IPS-20b (cell line): ENCODE results near the gene DHRS2.

Experiments used
- H3K27ac ChIP-seq: one replicate; pipeline ENCODE4 v1.5.1; 2013; ENCODE audit warnings: low read length
- H3K27me3 ChIP-seq: 2 replicates; pipeline ENCODE4 v1.6.1; 2013; ENCODE audit warnings: mild to moderate bottlenecking, low read length, inconsistent platforms; ENCODE audit not compliant: insufficient read depth
- H3K36me3 ChIP-seq: 2 replicates; pipeline ENCODE4 v1.6.1; 2013; ENCODE audit warnings: low read depth, mild to moderate bottlenecking, inconsistent platforms, low read length, moderate library complexity; ENCODE audit not compliant: insufficient read depth
- H3K4me1 ChIP-seq: 2 replicates; pipeline ENCODE4 v1.6.1; 2013; ENCODE audit warnings: mild to moderate bottlenecking, control low read depth, inconsistent platforms, low read length, moderate library complexity; ENCODE audit not compliant: insufficient read depth
- H3K4me3 ChIP-seq: 2 replicates; pipeline ENCODE4 v1.5.1; 2013; ENCODE audit warnings: mild to moderate bottlenecking, low read length, inconsistent platforms
- H3K9ac ChIP-seq: 2 replicates; pipeline ENCODE4 v1.6.1; 2013; ENCODE audit warnings: low read depth, mild to moderate bottlenecking, inconsistent platforms, low read length, moderate library complexity
- H3K9me3 ChIP-seq: 2 replicates; pipeline ENCODE4 v1.6.1; 2013; ENCODE audit warnings: mild to moderate bottlenecking, low read depth, low read length, inconsistent platforms; ENCODE audit not compliant: insufficient read depth

DHRS2 gene

GRCh38 chr14:23645812-23646647 is 9.9 kb downstream of the DHRS2 start:
- Histone ChIP-seq H3K27ac (no peak overlapping the region), H3K9ac (no peak overlapping the region), H3K36me3 (no peaks in the 10 kb centered on the region), H3K9me3 (no peaks in the 10 kb centered on the region), H3K4me3 (no peak overlapping the region), H3K27me3 (no peaks in the 10 kb centered on the region), H3K4me1 (no peaks in the 10 kb centered on the region)

GRCh38 chr14:23646648-23647549 is 10.7 kb downstream of the DHRS2 start:
- H3K9me3 ChIP-seq, result no peaks in the 10 kb centered on the region
- no peak overlapping the region for H3K9ac ChIP-seq
- H3K4me1 ChIP-seq, result no peaks in the 10 kb centered on the region
- H3K27ac ChIP-seq, result no peak overlapping the region
- H3K4me3 ChIP-seq, result no peak overlapping the region
- no peaks in the 10 kb centered on the region for H3K36me3 ChIP-seq
- H3K27me3 ChIP-seq, result no peaks in the 10 kb centered on the region

DNA sequence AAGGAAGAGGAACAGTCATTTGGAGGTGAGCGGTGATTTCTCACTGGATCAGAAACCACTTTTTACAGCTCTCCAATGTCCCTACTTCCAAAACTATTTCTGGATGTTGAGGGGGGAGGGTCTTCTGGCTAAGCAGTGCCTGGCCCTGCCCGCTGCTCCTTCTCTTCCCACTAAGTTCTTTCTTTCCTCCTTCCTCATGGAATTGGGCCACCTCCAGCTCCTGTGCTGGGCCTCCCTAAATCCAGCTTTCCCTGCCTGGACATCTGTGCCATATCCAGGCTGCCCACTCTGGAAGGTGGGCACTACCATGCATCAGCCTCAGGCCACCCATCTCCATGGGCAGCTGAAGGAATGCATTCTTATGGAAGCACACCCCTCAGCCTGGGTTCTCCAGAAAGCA is 11.5 kb downstream of the DHRS2 start:
- Histone ChIP-seq H3K4me3 (no peak overlapping the region), H3K27me3 (no peaks in the 10 kb centered on the region), H3K4me1 (no peaks in the 10 kb centered on the region), H3K36me3 (no peaks in the 10 kb centered on the region), H3K27ac (no peak overlapping the region), H3K9me3 (no peaks in the 10 kb centered on the region), H3K9ac (no peak overlapping the region)

DNA sequence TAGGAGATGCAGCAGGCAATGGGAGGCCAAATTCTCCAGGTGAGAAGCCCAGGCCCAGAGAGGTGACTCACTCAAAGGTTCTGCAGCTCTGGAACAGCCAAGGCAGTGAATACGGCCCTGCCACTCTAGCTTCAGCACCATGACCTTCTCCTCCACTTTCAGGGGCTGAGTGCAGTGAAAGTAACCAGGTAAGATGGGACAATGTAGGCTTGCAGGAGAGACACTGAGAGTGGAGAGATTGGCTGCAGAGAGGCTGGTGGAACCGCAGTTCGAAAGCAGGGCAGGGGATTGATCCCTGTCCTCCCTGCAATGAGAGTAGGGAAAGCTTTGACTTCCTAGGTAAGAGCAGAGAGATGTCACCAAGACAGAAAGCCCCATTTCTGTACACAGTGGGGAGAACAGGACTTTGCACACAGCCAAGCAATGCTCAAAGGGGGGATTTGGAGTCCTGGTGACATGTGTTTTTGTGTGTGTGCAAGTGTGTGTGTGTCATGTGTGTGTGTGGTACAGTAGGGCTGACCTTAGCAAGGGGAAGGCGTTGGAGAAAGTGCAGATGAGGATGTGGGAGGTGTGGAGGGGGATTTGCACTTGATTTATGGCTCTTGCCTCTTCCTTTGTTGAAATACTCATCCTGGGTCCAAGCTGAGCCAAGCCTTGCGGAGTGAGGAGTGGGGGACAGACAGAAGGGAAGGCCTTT is 12.7 kb downstream of the DHRS2 start:
- no peak overlapping the region for H3K9ac ChIP-seq
- no peak overlapping the region for H3K27ac ChIP-seq
- H3K9me3 ChIP-seq, result no peaks in the 10 kb centered on the region
- no peak overlapping the region for H3K4me3 ChIP-seq
- no peaks in the 10 kb centered on the region for H3K4me1 ChIP-seq
- no peaks in the 10 kb centered on the region for H3K36me3 ChIP-seq
- no peaks in the 10 kb centered on the region for H3K27me3 ChIP-seq

GRCh38 chr14:23650506-23650905 is 14.3 kb downstream of the DHRS2 start:
- no peak overlapping the region for H3K4me3 ChIP-seq
- H3K36me3 ChIP-seq, result no peaks in the 10 kb centered on the region
- no peaks in the 10 kb centered on the region for H3K9me3 ChIP-seq
- no peak overlapping the region for H3K9ac ChIP-seq
- H3K27ac ChIP-seq, result no peak overlapping the region
- H3K27me3 ChIP-seq, result no peaks in the 10 kb centered on the region
- no peaks in the 10 kb centered on the region for H3K4me1 ChIP-seq

- no peaks in the 10 kb centered on the region for H3K27me3 ChIP-seq
- no peak overlapping the region for H3K27ac ChIP-seq
- H3K9me3 ChIP-seq, result no peaks in the 10 kb centered on the region
These were observed 16.9 kb downstream of the DHRS2 start for GRCh38 chr14:23653051-23653450.

DNA sequence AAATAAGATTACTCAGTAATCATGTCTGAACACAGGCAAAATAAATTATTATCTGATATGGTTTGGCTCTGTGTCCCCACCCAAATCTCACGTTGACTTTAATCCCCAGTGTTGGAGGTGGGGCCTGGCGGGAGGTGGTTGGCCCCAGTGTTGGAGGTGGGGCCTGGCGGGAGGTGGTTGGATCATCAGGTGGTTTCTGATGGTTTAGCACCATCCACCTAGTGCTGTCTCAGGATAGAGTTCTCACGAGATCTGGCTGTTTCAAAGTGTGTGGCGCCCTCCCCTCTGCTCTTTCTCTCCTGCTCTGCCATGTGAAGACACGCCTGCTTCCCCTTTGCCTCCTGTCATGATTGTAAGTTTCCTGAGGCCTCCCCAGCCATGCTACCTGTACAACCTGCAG is 18.1 kb downstream of the DHRS2 start:
- H3K4me1 ChIP-seq, result no peaks in the 10 kb centered on the region
- no peak overlapping the region for H3K4me3 ChIP-seq
- no peaks in the 10 kb centered on the region for H3K27me3 ChIP-seq
- H3K36me3 ChIP-seq, result no peaks in the 10 kb centered on the region
- no peak overlapping the region for H3K9ac ChIP-seq
- H3K9me3 ChIP-seq, result no peaks in the 10 kb centered on the region
- H3K27ac ChIP-seq, result no peak overlapping the region

More at GRCh38 chr14:23653051-23653450, 16.9 kb downstream of the DHRS2 start:
- Histone ChIP-seq H3K9ac (no peak overlapping the region), H3K36me3 (no peaks in the 10 kb centered on the region), H3K4me1 (no peaks in the 10 kb centered on the region), H3K4me3 (no peak overlapping the region)

DNA sequence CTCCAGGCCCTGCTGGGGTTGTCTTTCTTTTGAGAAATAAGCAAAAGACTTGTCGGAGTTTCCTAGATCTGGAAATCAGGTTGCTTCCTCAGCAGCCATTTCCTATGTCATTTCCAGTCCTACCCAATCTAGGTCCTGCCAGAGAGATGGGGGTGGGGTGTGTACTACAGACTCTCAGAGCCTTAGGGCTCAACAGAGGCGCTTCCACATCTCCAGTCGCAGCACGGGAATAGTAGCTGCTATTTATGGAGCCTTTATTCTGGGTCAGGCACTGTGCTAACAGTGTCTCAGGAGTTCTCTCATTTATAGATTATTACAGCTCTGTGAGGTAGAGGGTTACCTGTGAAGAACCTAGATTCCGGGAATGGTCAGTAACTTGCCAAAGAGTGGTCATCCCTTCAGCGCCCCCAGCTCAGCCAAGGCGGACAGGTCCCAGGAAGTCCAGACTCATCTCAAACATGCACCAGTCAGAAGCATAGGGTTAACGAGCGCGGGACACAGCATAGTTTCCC is 21.9 kb downstream of the DHRS2 start:
- H3K27ac ChIP-seq, result no peak overlapping the region
- H3K27me3 ChIP-seq, result no peaks in the 10 kb centered on the region
- no peaks in the 10 kb centered on the region for H3K36me3 ChIP-seq
- no peaks in the 10 kb centered on the region for H3K4me1 ChIP-seq
- H3K4me3 ChIP-seq, result no peak overlapping the region
- H3K9ac ChIP-seq, result no peak overlapping the region
- no peaks in the 10 kb centered on the region for H3K9me3 ChIP-seq

- no peak overlapping the region for H3K27ac ChIP-seq
- no peaks in the 10 kb centered on the region for H3K4me1 ChIP-seq
- H3K27me3 ChIP-seq, result no peaks in the 10 kb centered on the region
- no peaks in the 10 kb centered on the region for H3K9me3 ChIP-seq
- H3K4me3 ChIP-seq, result no peak overlapping the region
- no peak overlapping the region for H3K9ac ChIP-seq
- no peaks in the 10 kb centered on the region for H3K36me3 ChIP-seq
These were observed 24.4 kb downstream of the DHRS2 start for GRCh38 chr14:23660290-23661226.

DNA sequence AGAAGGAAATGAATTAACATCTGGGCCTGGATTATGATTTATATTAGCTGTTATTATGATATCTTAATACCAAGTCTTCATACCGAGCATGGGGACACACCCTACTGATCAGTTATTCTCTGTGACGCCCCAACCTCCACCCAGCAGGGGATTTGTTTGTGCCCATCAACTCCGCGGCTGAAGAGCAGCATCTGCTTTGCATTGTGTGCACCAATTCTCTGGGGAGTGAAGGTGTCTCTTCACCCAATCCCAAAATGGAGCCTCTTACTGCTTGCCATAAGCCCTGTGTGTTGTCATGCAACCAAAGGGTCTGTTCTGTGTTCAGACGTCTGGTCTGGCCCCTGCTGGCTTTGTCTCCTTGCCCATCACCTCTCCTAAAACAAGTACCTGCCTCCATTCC is 25.4 kb downstream of the DHRS2 start:
- no peak overlapping the region for H3K9ac ChIP-seq
- no peaks in the 10 kb centered on the region for H3K4me1 ChIP-seq
- no peaks in the 10 kb centered on the region for H3K9me3 ChIP-seq
- H3K27me3 ChIP-seq, result no peaks in the 10 kb centered on the region
- H3K36me3 ChIP-seq, result no peaks in the 10 kb centered on the region
- no peak overlapping the region for H3K4me3 ChIP-seq
- H3K27ac ChIP-seq, result no peak overlapping the region
